ENCODE results near the gene SNX3.

- no peak for TF ChIP-seq CTCF (conservative IDR thresholded peaks at IDR 0.05 in 1 of 2, IDR thresholded peaks at IDR 0.05 in 1 of 2; ENCODE audit: extremely low read depth in 1 of 2, insufficient read depth in 1 of 2, low read depth in 1 of 2, low read length in 2 of 2)
- no peak for TF ChIP-seq EZH2 (IDR thresholded peaks at IDR 0.05; ENCODE audit: borderline replicate concordance, low read length)
These were observed 66.3 kb downstream of the SNX3 start for GRCh38 chr6:108194503-108194902.

All from mammary epithelial cell (primary cell).